GM23338 (cell line): ENCODE measurements around the gene MLC1. TPM values are rescaled to one million over a fixed set of nuclear protein-coding genes. Genes with fewer than 3 reads are reported as not detected.

ENCODE experiments used
- ATAC-seq: fragments of 200-7000 bp; cut with Tn5 transposase; 3 replicates; pipeline ENCODE4 v1.9.1; 2020
- DNase-seq: peaks from one replicate; pipeline ENCODE4 v3.0.0-alpha.2; 2015; ENCODE audit warnings: low spot score
- H2AFZ ChIP-seq: fragments of 200-600 bp; sonication (generic); 2 replicates; pipeline ENCODE4 v1.8.0; 2016; ENCODE audit warnings: antibody characterized with exemption, mild to moderate bottlenecking, moderate library complexity
- H3F3A ChIP-seq: fragments of 200-600 bp; sonication (generic); replicated peaks from 2 replicates; pipeline ENCODE4 v1.8.0; 2017; ENCODE audit warnings: antibody characterized with exemption, mixed run types, low read depth
- H3K27ac ChIP-seq: fragments of 200-600 bp; sonication (generic); 2 replicates; pipeline ENCODE4 v1.6.1; 2016; ENCODE audit warnings: low read depth
- H3K27me3 ChIP-seq: fragments of 200-600 bp; sonication (generic); 2 replicates; pipeline ENCODE4 v1.8.0; 2016; ENCODE audit warnings: mild to moderate bottlenecking, mixed run types, moderate library complexity; ENCODE audit not compliant: insufficient read depth
- H3K36me3 ChIP-seq: fragments of 200-600 bp; sonication (generic); 2 replicates; pipeline ENCODE4 v1.8.0; 2016; ENCODE audit warnings: mild to moderate bottlenecking; ENCODE audit not compliant: insufficient read depth
- H3K4me1 ChIP-seq: fragments of 200-600 bp; sonication (generic); 2 replicates; pipeline ENCODE4 v1.8.0; 2016; ENCODE audit warnings: mild to moderate bottlenecking, moderate library complexity; ENCODE audit not compliant: insufficient read depth
- H3K4me2 ChIP-seq: fragments of 200-600 bp; sonication (generic); 2 replicates; pipeline ENCODE4 v1.7.1; 2017; ENCODE audit warnings: mixed run types
- H3K4me3 ChIP-seq: fragments of 200-600 bp; sonication (generic); 2 replicates; pipeline ENCODE4 v1.6.1; 2016; ENCODE audit warnings: mixed run types
- H3K79me2 ChIP-seq: fragments of 200-600 bp; sonication (generic); replicated peaks from 2 replicates; pipeline ENCODE4 v1.8.0; 2017; ENCODE audit warnings: mild to moderate bottlenecking; ENCODE audit not compliant: insufficient read depth
- H3K9me2 ChIP-seq: fragments of 200-600 bp; sonication (generic); 2 replicates; pipeline ENCODE4 v1.8.0; 2017; ENCODE audit not compliant: insufficient read depth
- H4K20me1 ChIP-seq: fragments of 200-600 bp; sonication (generic); replicated peaks from 2 replicates; pipeline ENCODE4 v1.8.0; 2017; ENCODE audit warnings: mild to moderate bottlenecking; ENCODE audit not compliant: insufficient read depth
- H3K27ac Mint-ChIP-seq: 2 replicates; pipeline ENCODE4 v1.8.0; 2020; ENCODE audit warnings: inconsistent platforms, mild to moderate bottlenecking, moderate library complexity, mixed read lengths
- H3K27me3 Mint-ChIP-seq: 3 replicates; pipeline ENCODE4 v1.8.0; 2022; ENCODE audit warnings: low read depth, mild to moderate bottlenecking, moderate library complexity, mixed read lengths, inconsistent platforms; ENCODE audit not compliant: insufficient read depth, poor library complexity
- H3K36me3 Mint-ChIP-seq: 3 replicates; pipeline ENCODE4 v1.8.0; 2021; ENCODE audit warnings: low read depth, mild to moderate bottlenecking, inconsistent platforms, moderate library complexity, mixed read lengths
- H3K4me1 Mint-ChIP-seq: 3 replicates; pipeline ENCODE4 v1.8.0; 2020; ENCODE audit warnings: mild to moderate bottlenecking, inconsistent platforms, mixed read lengths
- H3K4me3 Mint-ChIP-seq: 3 replicates; pipeline ENCODE4 v1.8.0; 2021; ENCODE audit warnings: moderate library complexity, mild to moderate bottlenecking, inconsistent platforms, mixed read lengths
- H3K9me3 Mint-ChIP-seq: 3 replicates; pipeline ENCODE4 v1.8.0; 2020; ENCODE audit warnings: moderate library complexity, mild to moderate bottlenecking, inconsistent platforms, mixed read lengths
- CREB1 ChIP-seq: fragments of 250-450 bp; sonication (Bioruptor Pico); IDR thresholded peaks from 2 replicates; pipeline ENCODE4 v1.5.0; 2020; ENCODE audit warnings: low read depth, mild to moderate bottlenecking, moderate library complexity
- CTCF ChIP-seq, 2 experiments: fragments of 200-600 bp in 1 of 2; sonication (generic) in 1 of 2; conservative IDR thresholded peaks; 2 replicates each; pipeline versions ENCODE4 v1.5.1 to v1.6.1; 2016 to 2017; ENCODE audit warnings: antibody characterized with exemption in 2 of 2, low read depth in 2 of 2, mild to moderate bottlenecking in 2 of 2, moderate library complexity in 1 of 2
- ETS1 ChIP-seq: IDR thresholded peaks from 2 replicates; pipeline ENCODE4 v1.6.1; 2016; ENCODE audit warnings: antibody characterized with exemption
- EZH2 ChIP-seq: fragments of 200-600 bp; sonication (generic); IDR thresholded peaks from one replicate; pipeline ENCODE4 v1.8.0; 2017; ENCODE audit warnings: antibody characterized with exemption, mild to moderate bottlenecking, low read depth; ENCODE audit not compliant: unreplicated experiment
- EZH2phosphoT487 ChIP-seq: fragments of 200-600 bp; sonication (generic); IDR thresholded peaks from one replicate; pipeline ENCODE4 v1.8.1; 2018; ENCODE audit warnings: antibody characterized with exemption; ENCODE audit not compliant: unreplicated experiment
- JUNB ChIP-seq: IDR thresholded peaks from one replicate; pipeline ENCODE4 v1.6.1; 2016; ENCODE audit warnings: antibody characterized with exemption; ENCODE audit not compliant: unreplicated experiment
- NANOG ChIP-seq: IDR thresholded peaks from 2 replicates; pipeline ENCODE4 v1.6.1; 2016; ENCODE audit warnings: antibody characterized with exemption, borderline replicate concordance
- POLR2AphosphoS5 ChIP-seq: IDR thresholded peaks from 2 replicates; pipeline ENCODE4 v1.6.1; 2016; ENCODE audit warnings: antibody characterized with exemption, low read depth
- REST ChIP-seq: IDR thresholded peaks from one replicate; pipeline ENCODE4 v1.6.1; 2018; ENCODE audit warnings: antibody characterized with exemption; ENCODE audit not compliant: unreplicated experiment
- STAT1 ChIP-seq: IDR thresholded peaks from one replicate; pipeline ENCODE4 v1.6.1; 2016; ENCODE audit warnings: antibody characterized with exemption; ENCODE audit not compliant: unreplicated experiment
- ZNF114 ChIP-seq: fragments of 250-450 bp; sonication (Bioruptor Pico); IDR thresholded peaks from 2 replicates; pipeline ENCODE4 v1.5.0; 2020; ENCODE audit warnings: mild to moderate bottlenecking, moderate library complexity
- ZNF331 ChIP-seq: fragments of 250-450 bp; sonication (Bioruptor Pico); IDR thresholded peaks from 2 replicates; pipeline ENCODE4 v1.5.0; 2020; ENCODE audit warnings: low read depth, mild to moderate bottlenecking, moderate library complexity
- ZNF462 ChIP-seq: fragments of 250-450 bp; sonication (Bioruptor Pico); IDR thresholded peaks from 2 replicates; pipeline ENCODE4 v1.5.0; 2020; ENCODE audit warnings: mild to moderate bottlenecking, moderate library complexity
- polyA plus RNA-seq: library from polyadenylated mRNA; unstranded; fragments of >200 nt; fragmentation: Nextera tagmentation; extraction: Ambion mirVana; gene quantifications from 2 replicates; pipeline ENCODE4 v1.2.1, GENCODE V29; 2016
- total RNA-seq: library from RNA; depleted of rRNA; stranded (reverse); fragments of >200 nt; shearing (Covaris generic); gene quantifications from 2 replicates; pipeline ENCODE4 v1.2.3, GENCODE V29; 2014

The MLC1 gene
- total and polyA plus RNA-seq, 2 experiments from 2014 or later: not detected

- Histone ChIP-seq H3K4me3 (no peak overlapping the region), H3K9me2 (no peaks in the 10 kb centered on the region), H3F3A (no peaks in the 10 kb centered on the region), H3K36me3 (no peaks in the 10 kb centered on the region), H3K27ac (no peak overlapping the region), H2AFZ (no peak overlapping the region), H4K20me1 (no peaks in the 10 kb centered on the region), H3K79me2 (no peaks in the 10 kb centered on the region), H3K27me3 (no peaks in the 10 kb centered on the region), H3K4me2 (no peak overlapping the region), H3K4me1 (no peaks in the 10 kb centered on the region)
- Mint-ChIP-seq H3K27me3 (peaks cover 10% of the 10 kb centered on the region), H3K4me3 (no peak overlapping the region), H3K36me3 (no peaks in the 10 kb centered on the region), H3K9me3 (no peaks in the 10 kb centered on the region), H3K27ac (no peak overlapping the region), H3K4me1 (no peaks in the 10 kb centered on the region)
- DNase-seq (no peak), ATAC-seq (no peak)
- TF ChIP-seq POLR2AphosphoS5 (no peak), ZNF331 (CRISPR knock-in tag) (no peak), NANOG (no peak), EZH2 (no peak), ETS1 (no peak), REST (no peak), ZNF114 (no peak), CREB1 (CRISPR knock-in tag) (no peak), CTCF (conservative IDR thresholded peaks at IDR 0.05; ENCODE audit: low read depth in 2 of 2) (no peak), STAT1 (no peak), EZH2phosphoT487 (no peak), ZNF462 (CRISPR knock-in tag) (no peak), JUNB (no peak)
Measured at GRCh38 chr22:50048061-50048765, 37.0 kb downstream of the MLC1 start.
